SK-N-MC (cell line): Measurements from ENCODE around the gene PCDHB8.
A peak's percentile ranks its signal among the peaks of the same experiment; 100 is the strongest.
"Not testable (repeated sequence)": the region's sequence is repeated elsewhere in the genome, so short reads cannot be mapped to it uniquely, and the experiment has no call there.

ENCODE experiments used
- DNase-seq: peaks from one replicate; pipeline ENCODE4 v3.0.0-alpha.2; 2011; ENCODE audit warnings: low read depth, low spot score
- H3K27ac ChIP-seq: fragments of 200-600 bp; sonication (generic); 2 replicates; pipeline ENCODE4 v1.5.1; 2016; ENCODE audit warnings: mixed run types
- H3K36me3 ChIP-seq: fragments of 200-600 bp; sonication (generic); 2 replicates; pipeline ENCODE4 v1.6.1; 2017; ENCODE audit warnings: antibody characterized with exemption, low read length, mixed read lengths; ENCODE audit not compliant: insufficient read depth
- H3K4me3 ChIP-seq: fragments of 200-600 bp; sonication (generic); 2 replicates; pipeline ENCODE4 v1.5.1; 2016
- H3K9ac ChIP-seq: fragments of 200-600 bp; sonication (generic); 2 replicates; pipeline ENCODE4 v1.8.0; 2017; ENCODE audit warnings: mixed run types, mixed read lengths; ENCODE audit not compliant: insufficient read length
- H3K9me3 ChIP-seq: fragments of 200-600 bp; sonication (generic); 2 replicates; pipeline ENCODE4 v1.6.1; 2017; ENCODE audit warnings: low read depth, mild to moderate bottlenecking, antibody characterized with exemption, low read length, moderate library complexity, mixed read lengths
- EZH2 ChIP-seq: fragments of 200-600 bp; sonication (generic); IDR thresholded peaks from one replicate; pipeline ENCODE4 v1.6.1; 2017; ENCODE audit warnings: antibody characterized with exemption
- FOXP2 ChIP-seq: optimal IDR thresholded peaks from 2 replicates; pipeline ENCODE3; 2011; ENCODE audit warnings: mild to moderate bottlenecking, moderate library complexity; ENCODE audit not compliant: insufficient read depth; ENCODE audit errors: extremely low read length, control extremely low read depth
- POLR2AphosphoS5 ChIP-seq: IDR thresholded peaks from 2 replicates; pipeline ENCODE4 v1.6.1; 2012; ENCODE audit warnings: mild to moderate bottlenecking, low read depth, low read length, borderline replicate concordance

The PCDHB8 gene

DNA sequence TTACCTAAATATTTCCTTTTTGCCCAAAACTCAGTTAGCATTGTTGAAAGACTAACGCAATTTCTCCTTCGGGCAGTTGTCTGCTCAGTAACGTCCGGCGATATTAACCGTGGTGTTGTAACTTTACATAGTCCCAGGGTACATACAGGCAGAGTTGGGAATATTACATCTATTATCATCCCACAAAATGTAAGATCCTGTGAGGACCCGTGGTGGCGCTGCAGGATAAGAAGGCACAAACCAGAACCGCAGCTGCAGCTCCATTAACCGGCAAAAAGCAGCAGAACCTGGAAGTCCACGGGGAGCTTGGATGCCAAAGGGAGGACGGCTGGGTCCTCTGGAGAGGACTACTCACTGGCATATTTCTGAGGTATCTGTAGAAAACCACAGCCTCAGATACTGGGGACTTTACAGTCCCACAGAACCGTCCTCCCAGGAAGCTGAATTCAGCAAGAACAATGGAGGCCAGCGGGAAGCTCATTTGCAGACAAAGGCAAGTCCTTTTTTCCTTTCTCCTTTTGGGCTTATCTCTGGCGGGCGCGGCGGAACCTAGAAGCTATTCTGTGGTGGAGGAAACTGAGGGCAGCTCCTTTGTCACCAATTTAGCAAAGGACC, at the start of gene PCDHB8:
PCDHB8 (plus strand) TSS at position 214 of the 615 bp plus-strand sequence; CDS start at position 459, 245 bp downstream.
- H3K27ac ChIP-seq, H3K4me3 ChIP-seq, H3K9me3 ChIP-seq, H3K9ac ChIP-seq, H3K36me3 ChIP-seq, DNase-seq: not testable (repeated sequence)

DNA sequence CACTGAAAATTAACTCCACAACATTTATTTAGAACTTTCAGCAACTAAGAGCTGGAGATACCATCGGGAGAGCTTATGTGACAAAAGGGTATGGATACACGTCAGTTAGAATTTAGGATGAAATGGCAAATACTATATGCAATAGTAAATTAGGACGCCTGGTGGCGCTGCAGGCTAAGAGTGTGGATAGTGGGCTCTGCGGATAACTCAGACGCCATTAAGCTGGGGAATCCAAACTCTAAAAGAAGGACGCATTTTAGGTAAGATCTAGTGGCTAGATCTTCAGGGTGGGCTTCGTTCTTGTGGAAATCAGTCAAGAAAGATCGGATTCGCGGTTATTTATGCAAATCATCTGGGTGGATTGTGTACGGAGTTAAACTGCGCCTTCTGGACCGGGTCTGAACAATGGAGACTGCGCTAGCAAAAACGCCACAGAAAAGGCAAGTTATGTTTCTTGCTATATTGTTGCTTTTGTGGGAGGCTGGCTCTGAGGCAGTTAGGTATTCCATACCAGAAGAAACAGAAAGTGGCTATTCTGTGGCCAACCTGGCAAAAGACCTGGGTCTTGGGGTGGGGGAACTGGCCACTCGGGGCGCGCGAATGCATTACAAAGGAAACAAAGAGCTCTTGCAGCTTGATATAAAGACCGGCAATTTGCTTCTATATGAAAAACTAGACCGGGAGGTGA, 42.4 kb upstream of the PCDHB8 start, which contains the start of gene PCDHB5:
PCDHB5 (plus strand) TSS at position 177 of the 688 bp plus-strand sequence; CDS start at position 406, 229 bp downstream.
- H3K9ac ChIP-seq: peak within 1 kb of the TSS; percentile 88
- peaks cover 27% of the 10 kb centered on the region for H3K36me3 ChIP-seq
- H3K9me3 ChIP-seq: peaks cover 4% of the 10 kb centered on the region
- H3K4me3 ChIP-seq: peak within 1 kb of the TSS; percentile 78
- H3K27ac ChIP-seq: peak within 1 kb of the TSS; percentile 27
- no peak for TF ChIP-seq FOXP2
- TF ChIP-seq POLR2AphosphoS5: peak; percentile 72
- peak; percentile 77 for DNase-seq

DNA sequence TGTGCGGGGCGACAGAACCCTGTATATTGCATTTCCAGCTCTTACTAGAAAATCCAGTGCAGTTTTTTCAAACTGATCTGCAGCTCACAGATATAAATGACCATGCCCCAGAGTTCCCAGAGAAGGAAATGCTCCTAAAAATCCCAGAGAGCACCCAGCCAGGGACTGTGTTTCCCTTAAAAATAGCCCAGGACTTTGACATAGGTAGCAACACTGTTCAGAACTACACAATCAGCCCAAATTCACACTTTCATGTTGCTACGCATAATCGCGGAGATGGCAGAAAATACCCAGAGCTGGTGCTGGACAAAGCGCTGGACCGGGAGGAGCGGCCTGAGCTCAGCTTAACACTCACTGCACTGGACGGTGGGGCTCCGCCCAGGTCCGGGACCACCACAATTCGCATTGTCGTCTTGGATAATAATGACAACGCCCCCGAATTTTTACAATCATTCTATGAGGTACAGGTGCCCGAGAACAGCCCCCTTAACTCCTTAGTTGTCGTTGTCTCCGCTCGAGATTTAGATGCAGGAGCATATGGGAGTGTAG, 41.8 kb upstream of the PCDHB8 start:
- Histone ChIP-seq H3K9me3 (peaks cover 4% of the 10 kb centered on the region), H3K9ac (peak overlapping the region; percentile 88), H3K36me3 (peaks cover 27% of the 10 kb centered on the region), H3K4me3 (peak overlapping the region; percentile 78), H3K27ac (peak overlapping the region; percentile 27; the same call in 1 of the 2 replicates)
- TF ChIP-seq EZH2 (no peak), POLR2AphosphoS5 (no peak), FOXP2 (no peak)
- no peak for DNase-seq

DNA sequence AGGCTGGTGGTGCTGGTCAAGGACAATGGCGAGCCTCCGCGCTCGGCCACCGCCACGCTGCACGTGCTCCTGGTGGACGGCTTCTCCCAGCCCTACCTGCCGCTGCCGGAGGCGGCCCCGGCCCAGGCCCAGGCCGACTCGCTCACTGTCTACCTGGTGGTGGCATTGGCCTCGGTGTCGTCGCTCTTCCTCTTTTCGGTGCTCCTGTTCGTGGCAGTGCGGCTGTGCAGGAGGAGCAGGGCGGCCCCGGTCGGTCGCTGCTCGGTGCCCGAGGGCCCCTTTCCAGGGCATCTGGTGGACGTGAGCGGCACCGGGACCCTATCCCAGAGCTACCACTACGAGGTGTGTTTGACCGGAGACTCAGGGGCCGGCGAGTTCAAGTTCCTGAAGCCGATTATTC, 40.2 kb upstream of the PCDHB8 start:
- H3K36me3 ChIP-seq: peaks cover 27% of the 10 kb centered on the region
- H3K9ac ChIP-seq, H3K4me3 ChIP-seq, H3K9me3 ChIP-seq, H3K27ac ChIP-seq, DNase-seq: not testable (repeated sequence)

DNA sequence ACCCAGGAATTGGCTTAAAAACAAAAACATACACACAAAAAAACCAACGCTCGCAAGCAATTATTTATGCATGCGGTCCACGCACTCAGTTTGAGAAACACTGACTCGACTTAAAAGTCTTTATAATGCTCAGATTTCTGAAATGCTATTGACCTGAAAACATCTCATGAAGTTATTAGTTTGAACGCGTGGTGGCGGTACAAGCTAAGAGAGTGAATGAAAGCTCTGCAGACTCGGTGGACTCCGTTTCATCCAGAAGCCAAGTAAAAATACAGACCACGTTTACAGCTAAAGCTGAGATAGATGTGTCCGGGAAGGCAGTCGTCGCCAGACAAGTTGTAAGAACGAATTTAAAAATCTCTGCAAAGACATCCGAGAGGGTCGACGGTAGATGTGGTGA, 27.8 kb upstream of the PCDHB8 start, which contains the start of gene PCDHB6:
PCDHB6 (plus strand) TSS at position 246 of the 400 bp plus-strand sequence. CDS start 201 bp downstream, outside the sequence.
- no peak for DNase-seq
- Histone ChIP-seq H3K27ac (no peak within 1 kb of the TSS), H3K9ac (no peak within 1 kb of the TSS), H3K36me3 (no peaks in the 10 kb centered on the region), H3K4me3 (no peak within 1 kb of the TSS), H3K9me3 (no peaks in the 10 kb centered on the region)
- TF ChIP-seq FOXP2: no peak
- no peak for TF ChIP-seq POLR2AphosphoS5
- no peak for TF ChIP-seq EZH2

DNA sequence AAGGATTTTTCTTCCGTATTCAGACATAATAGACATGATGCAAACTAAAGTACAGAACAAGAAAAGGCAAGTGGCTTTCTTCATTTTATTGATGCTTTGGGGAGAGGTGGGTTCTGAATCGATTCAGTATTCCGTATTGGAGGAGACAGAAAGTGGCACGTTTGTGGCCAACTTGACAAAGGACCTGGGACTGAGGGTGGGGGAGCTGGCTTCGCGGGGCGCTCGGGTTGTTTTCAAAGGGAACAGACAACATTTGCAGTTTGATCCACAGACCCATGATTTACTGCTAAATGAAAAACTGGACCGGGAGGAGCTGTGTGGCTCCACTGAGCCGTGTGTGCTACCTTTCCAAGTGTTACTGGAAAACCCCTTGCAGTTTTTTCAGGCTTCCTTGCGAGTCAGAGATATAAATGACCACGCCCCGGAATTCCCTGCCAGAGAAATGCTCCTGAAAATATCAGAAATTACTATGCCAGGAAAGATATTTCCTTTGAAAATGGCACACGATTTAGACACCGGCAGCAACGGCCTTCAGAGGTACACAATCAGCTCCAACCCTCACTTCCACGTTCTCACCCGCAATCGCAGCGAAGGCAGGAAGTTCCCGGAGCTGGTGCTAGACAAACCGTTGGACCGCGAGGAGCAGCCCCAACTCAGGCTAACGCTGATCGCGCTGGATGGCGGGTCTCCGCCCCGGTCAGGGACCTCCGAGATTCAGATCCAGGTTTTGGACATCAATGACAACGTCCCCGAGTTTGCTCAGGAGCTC, 27.2 kb upstream of the PCDHB8 start:
- Histone ChIP-seq H3K36me3 (no peaks in the 10 kb centered on the region), H3K9me3 (0 out of 2 replicates have a peak, but pooled peaks cover 3% of the 10 kb centered on the region), H3K27ac (no peak overlapping the region), H3K9ac (no peak overlapping the region), H3K4me3 (no peak overlapping the region)
- TF ChIP-seq EZH2 (no peak), FOXP2 (no peak), POLR2AphosphoS5 (no peak)
- DNase-seq: no peak

DNA sequence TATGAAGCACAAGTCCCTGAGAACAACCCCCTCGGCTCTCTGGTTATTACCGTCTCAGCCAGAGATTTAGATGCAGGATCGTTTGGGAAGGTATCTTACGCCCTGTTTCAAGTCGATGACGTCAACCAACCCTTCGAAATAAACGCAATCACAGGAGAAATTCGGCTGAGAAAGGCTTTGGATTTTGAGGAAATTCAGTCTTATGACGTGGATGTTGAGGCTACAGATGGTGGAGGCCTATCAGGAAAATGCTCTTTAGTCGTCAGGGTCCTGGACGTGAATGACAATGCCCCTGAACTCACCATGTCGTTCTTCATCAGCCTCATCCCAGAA, 26.6 kb upstream of the PCDHB8 start:
- H3K36me3 ChIP-seq: no peaks in the 10 kb centered on the region
- H3K27ac ChIP-seq: no peak overlapping the region
- no peak overlapping the region for H3K9ac ChIP-seq
- DNase-seq: no peak
- 0 out of 2 replicates have a peak, but pooled peaks cover 3% of the 10 kb centered on the region for H3K9me3 ChIP-seq
- no peak overlapping the region for H3K4me3 ChIP-seq
- TF ChIP-seq POLR2AphosphoS5 (no peak), EZH2 (no peak), FOXP2 (no peak)

DNA sequence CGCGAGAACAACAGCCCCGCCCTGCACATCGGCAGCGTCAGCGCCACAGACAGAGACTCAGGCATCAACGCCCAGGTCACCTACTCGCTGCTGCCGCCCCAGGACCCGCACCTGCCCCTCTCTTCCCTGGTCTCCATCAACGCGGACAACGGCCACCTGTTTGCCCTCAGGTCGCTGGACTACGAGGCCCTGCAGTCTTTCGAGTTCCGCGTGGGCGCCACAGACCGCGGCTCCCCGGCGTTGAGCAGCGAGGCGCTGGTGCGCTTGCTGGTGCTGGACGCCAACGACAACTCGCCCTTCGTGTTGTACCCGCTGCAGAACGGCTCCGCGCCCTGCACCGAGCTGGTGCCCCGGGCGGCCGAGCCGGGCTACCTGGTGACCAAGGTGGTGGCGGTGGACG, 26.0 kb upstream of the PCDHB8 start:
- not testable (repeated sequence) for H3K36me3 ChIP-seq, H3K9me3 ChIP-seq, H3K4me3 ChIP-seq, H3K27ac ChIP-seq, H3K9ac ChIP-seq, DNase-seq

DNA sequence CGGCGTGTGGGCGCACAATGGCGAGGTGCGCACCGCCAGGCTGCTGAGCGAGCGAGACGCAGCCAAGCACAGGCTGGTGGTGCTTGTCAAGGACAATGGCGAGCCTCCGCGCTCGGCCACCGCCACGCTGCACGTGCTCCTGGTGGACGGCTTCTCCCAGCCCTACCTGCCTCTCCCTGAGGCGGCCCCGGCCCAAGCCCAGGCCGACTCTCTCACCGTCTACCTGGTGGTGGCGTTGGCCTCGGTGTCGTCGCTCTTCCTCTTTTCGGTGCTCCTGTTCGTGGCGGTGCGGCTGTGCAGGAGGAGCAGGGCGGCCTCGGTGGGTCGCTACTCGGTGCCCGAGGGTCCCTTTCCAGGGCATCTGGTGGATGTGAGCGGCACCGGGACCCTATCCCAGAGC, 25.5 kb upstream of the PCDHB8 start:
- not testable (repeated sequence) for DNase-seq, H3K9ac ChIP-seq, H3K4me3 ChIP-seq, H3K36me3 ChIP-seq, H3K9me3 ChIP-seq, H3K27ac ChIP-seq
